Fibroblast of villous mesenchyme (primary cell): ENCODE measurements around the gene FOXO3. TPM values are rescaled to one million over a fixed set of nuclear protein-coding genes. Genes with fewer than 3 reads are reported as not detected.

Source experiments
- DNase-seq: peaks from one replicate; pipeline ENCODE4 v3.0.0-alpha.2; 2010; ENCODE audit warnings: low read depth
- H3K4me3 ChIP-seq: 2 replicates; pipeline ENCODE4 v1.5.1; 2011; ENCODE audit warnings: low read depth, mild to moderate bottlenecking, low read length
- total RNA-seq: library from RNA; depleted of rRNA; stranded (reverse); fragments of >200 nt; gene quantifications from 2 replicates; pipeline ENCODE4 v1.2.3, GENCODE V29; 2012
- TF ChIP-seq, protein P1 (sequence below): IDR thresholded peaks from 2 replicates; pipeline ENCODE4 v1.5.1; 2012; ENCODE audit warnings: low read depth, mild to moderate bottlenecking, low read length; ENCODE audit not compliant: insufficient read depth

Gene FOXO3
- total RNA-seq, 1 donor = 43.2 TPM

DNA sequence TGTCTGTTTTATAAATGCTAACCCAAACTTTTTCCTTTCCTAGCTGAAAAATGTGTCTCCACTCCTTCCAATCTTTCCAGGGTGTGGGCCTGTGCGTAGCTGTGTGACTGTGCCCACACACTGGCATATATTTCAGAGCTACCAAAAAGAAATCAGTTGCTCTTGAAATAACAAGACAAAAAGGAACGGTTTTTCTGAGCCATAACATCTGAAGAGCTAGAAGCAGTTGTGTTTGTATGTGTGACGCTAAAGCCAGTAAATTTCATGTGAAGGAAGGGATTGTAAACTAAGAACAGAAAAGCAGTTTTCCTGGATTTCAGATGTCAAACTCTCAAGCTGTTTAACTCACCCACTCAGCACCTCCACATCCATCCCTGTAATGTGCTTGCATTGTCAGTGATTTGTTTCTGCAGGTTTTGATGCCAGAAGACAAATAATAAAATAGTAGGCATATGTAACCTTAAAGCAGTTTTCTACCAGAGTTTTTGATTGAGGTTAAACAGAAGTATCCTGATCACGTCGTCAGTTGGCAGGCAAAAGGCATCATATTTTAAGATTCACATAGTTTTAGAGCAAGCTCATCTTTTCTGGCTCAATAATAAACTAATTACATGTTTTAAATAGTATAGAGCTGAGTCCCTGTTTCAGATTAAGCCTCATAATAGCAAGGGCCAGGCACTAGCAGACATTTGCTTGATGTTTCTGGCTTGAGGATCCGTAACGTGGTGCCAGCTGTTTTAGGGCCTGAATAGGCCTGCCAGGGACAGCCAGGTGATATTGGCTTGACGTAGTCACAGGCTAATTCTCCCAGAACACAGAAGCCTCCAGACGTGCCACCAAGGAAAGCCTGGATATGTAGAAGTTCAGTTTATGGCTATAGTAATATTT, 90.9 kb downstream of the FOXO3 start:
- DNase-seq = peak; percentile 86
- TF ChIP-seq, protein P1, sequence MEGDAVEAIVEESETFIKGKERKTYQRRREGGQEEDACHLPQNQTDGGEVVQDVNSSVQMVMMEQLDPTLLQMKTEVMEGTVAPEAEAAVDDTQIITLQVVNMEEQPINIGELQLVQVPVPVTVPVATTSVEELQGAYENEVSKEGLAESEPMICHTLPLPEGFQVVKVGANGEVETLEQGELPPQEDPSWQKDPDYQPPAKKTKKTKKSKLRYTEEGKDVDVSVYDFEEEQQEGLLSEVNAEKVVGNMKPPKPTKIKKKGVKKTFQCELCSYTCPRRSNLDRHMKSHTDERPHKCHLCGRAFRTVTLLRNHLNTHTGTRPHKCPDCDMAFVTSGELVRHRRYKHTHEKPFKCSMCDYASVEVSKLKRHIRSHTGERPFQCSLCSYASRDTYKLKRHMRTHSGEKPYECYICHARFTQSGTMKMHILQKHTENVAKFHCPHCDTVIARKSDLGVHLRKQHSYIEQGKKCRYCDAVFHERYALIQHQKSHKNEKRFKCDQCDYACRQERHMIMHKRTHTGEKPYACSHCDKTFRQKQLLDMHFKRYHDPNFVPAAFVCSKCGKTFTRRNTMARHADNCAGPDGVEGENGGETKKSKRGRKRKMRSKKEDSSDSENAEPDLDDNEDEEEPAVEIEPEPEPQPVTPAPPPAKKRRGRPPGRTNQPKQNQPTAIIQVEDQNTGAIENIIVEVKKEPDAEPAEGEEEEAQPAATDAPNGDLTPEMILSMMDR = no peak
- H3K4me3 ChIP-seq = no peak overlapping the region

DNA sequence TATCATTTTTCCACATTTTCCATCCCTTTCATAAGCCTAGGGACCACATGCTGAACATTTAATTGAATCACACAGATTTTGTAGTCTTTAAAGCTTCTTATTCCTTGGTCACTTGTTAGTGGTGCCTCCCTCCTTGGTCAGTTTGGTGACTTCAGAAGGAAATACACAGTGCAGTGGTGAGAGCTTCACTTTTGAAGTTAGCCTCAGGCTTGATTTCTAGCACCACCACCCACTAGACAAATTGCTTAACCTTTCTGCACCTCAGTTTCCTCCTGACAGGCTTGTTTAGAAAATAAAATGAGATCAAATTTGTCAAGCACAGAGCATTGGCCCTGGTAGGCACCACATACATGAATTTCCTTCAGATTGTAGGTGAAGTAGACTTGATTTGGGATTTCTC, 91.7 kb downstream of the FOXO3 start:
- no peak overlapping the region for H3K4me3 ChIP-seq
- TF ChIP-seq, protein P1 = no peak
- no peak for DNase-seq

DNA sequence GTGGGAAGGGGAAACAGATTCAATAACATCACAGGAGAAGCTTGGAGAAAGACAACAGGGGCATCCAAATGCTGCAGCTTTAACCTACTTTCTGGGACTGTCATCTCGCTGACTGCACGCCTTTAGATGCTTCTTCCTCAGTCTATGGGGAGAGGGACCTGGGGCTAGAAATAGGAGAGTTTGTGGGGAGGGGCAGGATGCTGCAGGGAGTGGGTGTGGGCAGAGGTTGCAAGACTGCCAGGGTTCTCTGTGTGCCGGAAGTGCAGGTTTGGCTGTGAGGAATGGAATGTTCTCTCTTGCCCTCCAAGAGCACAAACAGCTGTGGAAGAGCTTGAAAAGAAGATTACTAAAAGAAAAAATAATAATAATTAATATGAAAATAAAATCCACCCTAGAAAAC, 93.2 kb downstream of the FOXO3 start:
- TF ChIP-seq, protein P1 = no peak
- peak; percentile 71 for DNase-seq
- no peak overlapping the region for H3K4me3 ChIP-seq

DNA sequence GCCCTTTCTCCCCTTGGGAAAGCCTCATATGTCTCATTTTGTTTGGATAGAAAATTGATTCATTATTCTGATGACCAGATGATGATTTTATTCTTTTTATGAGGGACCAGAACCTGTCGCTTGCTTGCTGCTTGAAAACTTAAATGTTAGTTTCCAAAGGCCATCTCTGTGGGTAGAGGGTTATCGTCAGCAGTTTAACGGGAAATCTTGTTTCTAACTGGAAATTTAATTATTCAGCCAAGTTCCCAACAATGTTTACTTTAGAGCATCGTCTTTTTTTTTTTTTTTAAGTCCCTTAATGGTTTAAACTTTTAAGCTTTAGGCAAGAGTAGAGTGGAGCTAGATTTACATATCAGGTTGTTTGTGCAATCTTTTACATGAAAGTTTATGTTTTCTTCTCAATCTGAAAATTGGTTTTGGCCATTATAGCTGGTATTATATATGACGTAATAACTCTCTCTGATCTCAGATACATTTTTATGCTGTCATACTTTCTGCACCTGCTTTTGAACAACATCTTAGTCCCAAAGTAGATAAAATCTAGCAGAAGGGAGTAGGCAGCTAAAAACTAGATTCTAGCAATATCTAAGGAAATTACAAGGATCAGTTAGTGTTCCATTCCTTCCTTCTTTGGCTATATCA, 93.9 kb downstream of the FOXO3 start:
- H3K4me3 ChIP-seq = no peak overlapping the region
- TF ChIP-seq, protein P1 = no peak
- DNase-seq = peak; percentile 85

DNA sequence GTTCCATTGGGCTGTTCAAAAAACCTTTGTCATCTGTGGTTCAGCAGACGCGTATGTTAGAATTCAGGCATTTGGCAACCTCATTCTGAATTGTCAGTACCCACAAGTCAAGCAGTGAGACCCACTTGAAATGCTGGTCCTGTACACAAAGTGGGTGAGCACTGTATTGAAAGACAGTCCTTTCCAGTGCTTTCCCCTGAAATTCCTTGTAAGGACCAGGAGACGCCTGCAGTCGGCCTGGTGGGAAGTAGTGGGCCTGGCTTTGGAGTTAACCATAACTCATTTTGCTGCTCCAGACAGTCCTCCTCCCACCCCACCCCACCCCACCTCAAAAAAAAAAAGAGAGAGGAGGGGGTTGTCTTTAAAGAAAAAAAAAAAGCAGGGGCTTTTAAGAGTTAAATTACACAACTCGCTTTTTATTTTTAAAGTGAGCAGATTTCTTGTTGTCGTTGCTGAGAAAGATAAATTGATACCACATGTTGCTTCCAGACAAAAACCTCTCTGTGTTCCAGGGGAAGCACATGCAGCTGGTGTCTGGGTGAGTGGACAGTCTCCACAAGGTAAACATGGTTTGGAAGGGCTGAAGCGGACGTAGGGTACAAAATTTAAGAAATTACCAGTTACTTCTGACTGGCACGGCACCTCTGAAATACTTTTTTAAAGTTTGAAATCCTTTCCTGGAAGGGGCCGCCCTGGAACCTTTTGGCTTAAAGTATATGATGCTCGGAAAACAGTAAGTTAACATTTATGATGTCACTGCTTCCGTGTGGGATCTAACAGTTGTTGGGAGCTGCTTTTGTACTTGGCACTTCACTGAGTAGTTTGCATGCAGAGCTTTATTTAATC, 95.3 kb downstream of the FOXO3 start:
- TF ChIP-seq, protein P1 = no peak
- H3K4me3 ChIP-seq = peak overlapping the region; percentile 3
- DNase-seq = peak; percentile 90

DNA sequence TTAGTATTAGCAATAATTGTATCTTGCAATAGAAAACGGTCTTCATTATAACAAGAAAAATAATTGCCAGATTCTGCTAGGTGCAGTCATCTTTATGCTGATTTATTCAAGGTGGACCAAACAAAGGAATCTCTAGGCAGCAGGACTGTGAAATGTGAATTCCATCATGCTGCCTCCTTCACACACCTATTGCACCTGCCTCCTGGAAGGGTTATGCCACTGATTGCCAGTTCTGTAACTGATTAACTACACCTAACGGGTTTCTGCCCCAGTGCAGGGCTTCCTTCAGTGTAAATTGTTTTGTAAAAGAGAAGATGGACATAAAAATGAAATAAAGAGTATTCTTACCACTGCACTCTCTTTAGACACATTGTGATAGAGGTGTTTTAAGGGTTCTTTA, 96.1 kb downstream of the FOXO3 start:
- DNase-seq = no peak
- TF ChIP-seq, protein P1 = no peak
- no peak overlapping the region for H3K4me3 ChIP-seq
